Gastroesophageal sphincter (tissue), 4 donors: ENCODE results near the gene SMIM14. TPM values are rescaled to one million over a fixed set of nuclear protein-coding genes. Genes with fewer than 3 reads are reported as not detected.

Experiments used
- ATAC-seq: fragments of 150-250 bp; one replicate; pipeline ENCODE4 v1.9.1; 2016; ENCODE audit warnings: mild to moderate bottlenecking, moderate library complexity
- H3K27ac ChIP-seq, 4 donors: fragments of 200-600 bp; sonication (generic) in 3 of 4; 1 replicate in 3 of 4; 2 replicates in 1 of 4; pipeline ENCODE4 v1.5.1; 2016 to 2019
- H3K27me3 ChIP-seq: fragments of 200-600 bp; sonication (generic); one replicate; pipeline ENCODE4 v1.5.1; 2019
- H3K36me3 ChIP-seq, 2 donors: fragments of 200-600 bp; sonication (generic); one replicate each; pipeline ENCODE4 v1.5.1; 2019; ENCODE audit warnings: control low read depth in 1 of 2
- H3K4me1 ChIP-seq, 3 donors: fragments of 200-600 bp; sonication (generic); 1 replicate in 2 of 3; 2 replicates in 1 of 3; pipeline ENCODE4 v1.5.1; 2016 to 2019; ENCODE audit warnings: control low read depth in 2 of 3
- H3K4me3 ChIP-seq, 2 donors: fragments of 200-600 bp; sonication (generic); one replicate each; pipeline ENCODE4 v1.5.1; 2019; ENCODE audit warnings: mild to moderate bottlenecking in 1 of 2, moderate library complexity in 1 of 2
- H3K9me3 ChIP-seq, 3 donors: fragments of 200-600 bp; sonication (generic); one replicate each; pipeline ENCODE4 v1.5.1; 2017 to 2019; ENCODE audit warnings: control low read depth in 2 of 3
- CTCF ChIP-seq, 4 experiments: fragments of 200-600 bp in 2 of 4; fragments of 450-650 bp in 2 of 4; sonication (generic) in 1 of 4; IDR thresholded peaks; one replicate each; pipeline ENCODE4 v1.5.1; 2017 to 2019; ENCODE audit warnings: antibody characterized with exemption in 4 of 4, mild to moderate bottlenecking in 2 of 4, moderate library complexity in 2 of 4
- EP300 ChIP-seq: sonication (generic); formaldehyde crosslinking; IDR thresholded peaks from one replicate; pipeline ENCODE4 v1.6.1; 2017; ENCODE audit warnings: antibody characterized with exemption, mild to moderate bottlenecking
- POLR2A ChIP-seq, 2 donors: fragments of 450-650 bp; IDR thresholded peaks; one replicate each; pipeline ENCODE4 v1.6.1; 2017; ENCODE audit warnings: antibody characterized with exemption in 2 of 2, mild to moderate bottlenecking in 2 of 2, moderate library complexity in 1 of 2
- POLR2AphosphoS5 ChIP-seq: sonication (generic); formaldehyde crosslinking; IDR thresholded peaks from one replicate; pipeline ENCODE4 v1.6.1; 2017; ENCODE audit warnings: antibody characterized with exemption
- WGBS, 2 donors: methylation state at CpG; one replicate each; pipeline ENCODE4 v1.1.5; 2018; ENCODE audit warnings: low coverage in 1 of 2; 5-methylcytosine and 5-hydroxymethylcytosine counted together
- total RNA-seq, 4 donors: library from RNA; depleted of rRNA; stranded (reverse); fragments of >200 nt; gene quantifications; one replicate each; pipeline ENCODE4 v1.1.0, GENCODE V29; 2016

SMIM14 gene
- total RNA-seq, 4 donors from 2014 or later, result 32.9 to 70.4 (median 41.3) TPM

- TF ChIP-seq POLR2AphosphoS5 (no peak), EP300 (no peak), POLR2A (IDR thresholded peaks at IDR 0.05) (no peak), CTCF (IDR thresholded peaks at IDR 0.05) (no peak)
- Histone ChIP-seq H3K4me1 (no peaks in the 10 kb centered on the region), H3K27me3 (no peaks in the 10 kb centered on the region), H3K9me3 (no peaks in the 10 kb centered on the region), H3K36me3 (no peaks in the 10 kb centered on the region), H3K27ac (no peak overlapping the region), H3K4me3 (no peak overlapping the region)
- ATAC-seq, result no peak
- 35 to 53% methylated on average over 2 of the region's 2 CpGs for WGBS, 2 donors
Observed at GRCh38 chr4:39668887-39669286, 30.2 kb upstream of the SMIM14 start.

- H3K4me1 ChIP-seq, result no peaks in the 10 kb centered on the region
- no peaks in the 10 kb centered on the region for H3K27me3 ChIP-seq
- no peak overlapping the region for H3K27ac ChIP-seq
- H3K36me3 ChIP-seq, result no peaks in the 10 kb centered on the region
- no peak overlapping the region for H3K4me3 ChIP-seq
- no peak for ATAC-seq
- no peaks in the 10 kb centered on the region for H3K9me3 ChIP-seq
- TF ChIP-seq POLR2AphosphoS5, result no peak
- TF ChIP-seq CTCF (IDR thresholded peaks at IDR 0.05), result no peak
- 29 to 38% methylated on average over 1 of the region's 1 CpG for WGBS, 2 donors
Observed at GRCh38 chr4:39667706-39668105, 29.0 kb upstream of the SMIM14 start.

- Histone ChIP-seq H3K4me3 (no peak overlapping the region), H3K9me3 (no peaks in the 10 kb centered on the region), H3K27ac (no peak overlapping the region), H3K27me3 (no peaks in the 10 kb centered on the region), H3K36me3 (no peaks in the 10 kb centered on the region), H3K4me1 (no peaks in the 10 kb centered on the region)
- no peak for TF ChIP-seq POLR2A (IDR thresholded peaks at IDR 0.05)
- TF ChIP-seq CTCF (IDR thresholded peaks at IDR 0.05), result no peak
- TF ChIP-seq EP300, result no peak
- TF ChIP-seq POLR2AphosphoS5, result no peak
- no peak for ATAC-seq
- 60 to 76% methylated on average over 3 of the region's 3 CpGs for WGBS, 2 donors
Observed at GRCh38 chr4:39664828-39665731, 26.4 kb upstream of the SMIM14 start.

- H3K27ac ChIP-seq, result no peak overlapping the region
- no peak for TF ChIP-seq EP300
- TF ChIP-seq POLR2A (IDR thresholded peaks at IDR 0.05), result no peak
- no peak for TF ChIP-seq POLR2AphosphoS5
- no peak for TF ChIP-seq CTCF (IDR thresholded peaks at IDR 0.05)
- no peaks in the 10 kb centered on the region for H3K27me3 ChIP-seq
- H3K4me3 ChIP-seq, result no peak overlapping the region
- H3K9me3 ChIP-seq, result no peaks in the 10 kb centered on the region
- no peak for ATAC-seq
- no peaks in the 10 kb centered on the region for H3K36me3 ChIP-seq
- WGBS, 2 donors, result 83% methylated on average over 6 of the region's 7 CpGs; no CpG with 5 or more reads in 1 of the 2 donors
- H3K4me1 ChIP-seq, result no peaks in the 10 kb centered on the region
Observed at GRCh38 chr4:39662683-39663082, 24.0 kb upstream of the SMIM14 start.

GRCh38 chr4:39660757-39661156 lies 22.1 kb upstream of the SMIM14 start:
- H3K4me3 ChIP-seq, result no peak overlapping the region
- H3K27ac ChIP-seq, result no peak overlapping the region
- H3K9me3 ChIP-seq, result no peaks in the 10 kb centered on the region
- TF ChIP-seq CTCF (IDR thresholded peaks at IDR 0.05), result no peak
- TF ChIP-seq POLR2A (IDR thresholded peaks at IDR 0.05), result no peak
- TF ChIP-seq POLR2AphosphoS5, result no peak
- no peak for TF ChIP-seq EP300
- H3K27me3 ChIP-seq, result no peaks in the 10 kb centered on the region
- no peaks in the 10 kb centered on the region for H3K36me3 ChIP-seq
- 92 to 95% methylated on average over 6 of the region's 6 CpGs for WGBS, 2 donors
- no peak for ATAC-seq
- no peaks in the 10 kb centered on the region for H3K4me1 ChIP-seq
